Uterus (tissue), 2 donors: ENCODE measurements around the gene CEP112.

Source experiments
- CTCF ChIP-seq, 4 experiments: fragments of 200-600 bp in 2 of 4; fragments of 450-650 bp in 2 of 4; sonication (generic) in 2 of 4; IDR thresholded peaks; one replicate each; pipeline ENCODE4 v1.5.1; 2016 to 2019; ENCODE audit warnings: antibody characterized with exemption in 4 of 4, mild to moderate bottlenecking in 2 of 4, moderate library complexity in 1 of 4
- POLR2A ChIP-seq, 2 donors: fragments of 450-650 bp; IDR thresholded peaks; one replicate each; pipeline ENCODE4 v1.6.1; 2016; ENCODE audit warnings: antibody characterized with exemption in 2 of 2, mild to moderate bottlenecking in 1 of 2, moderate library complexity in 1 of 2

GRCh38 chr17:65985571-65985970 is 206.4 kb downstream of the CEP112 start:
- TF ChIP-seq CTCF (IDR thresholded peaks at IDR 0.05) (no peak), POLR2A (IDR thresholded peaks at IDR 0.05) (no peak)
